ENCODE measurements around the gene C8G. TPM values are rescaled to one million over a fixed set of nuclear protein-coding genes. Genes with fewer than 3 reads are reported as not detected.

C8G gene
- total and polyA plus RNA-seq, 2 of the 4 experiments (the other 2 are of a cell fraction): 0.80 TPM; not detected in 1

GRCh38 chr9:136899196-136899595, 45.8 kb upstream of the C8G start:
- H2BK120ac ChIP-seq (ENCODE audit: low read depth, low read length): no peak overlapping the region
- H3K9ac ChIP-seq (ENCODE audit: low read depth, low read length): no peak overlapping the region
- no peak overlapping the region for H3K23ac ChIP-seq (ENCODE audit: low read depth, low read length)
- H4K8ac ChIP-seq (ENCODE audit: low read depth in 2 of 2, low read length in 2 of 2): no peak overlapping the region
- TF ChIP-seq POLR2A (IDR thresholded peaks at IDR 0.05; ENCODE audit: low read depth, low read length): no peak
- no peak for TF ChIP-seq CHD1 (IDR thresholded peaks at IDR 0.05; ENCODE audit: low read depth, low read length)
- TF ChIP-seq, protein P1, sequence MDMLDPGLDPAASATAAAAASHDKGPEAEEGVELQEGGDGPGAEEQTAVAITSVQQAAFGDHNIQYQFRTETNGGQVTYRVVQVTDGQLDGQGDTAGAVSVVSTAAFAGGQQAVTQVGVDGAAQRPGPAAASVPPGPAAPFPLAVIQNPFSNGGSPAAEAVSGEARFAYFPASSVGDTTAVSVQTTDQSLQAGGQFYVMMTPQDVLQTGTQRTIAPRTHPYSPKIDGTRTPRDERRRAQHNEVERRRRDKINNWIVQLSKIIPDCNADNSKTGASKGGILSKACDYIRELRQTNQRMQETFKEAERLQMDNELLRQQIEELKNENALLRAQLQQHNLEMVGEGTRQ (IDR thresholded peaks at IDR 0.05; ENCODE audit: low read depth, low read length): no peak
- TF ChIP-seq MAZ (IDR thresholded peaks at IDR 0.05; ENCODE audit: borderline replicate concordance, low read depth, low read length): no peak
- TF ChIP-seq, protein P2, sequence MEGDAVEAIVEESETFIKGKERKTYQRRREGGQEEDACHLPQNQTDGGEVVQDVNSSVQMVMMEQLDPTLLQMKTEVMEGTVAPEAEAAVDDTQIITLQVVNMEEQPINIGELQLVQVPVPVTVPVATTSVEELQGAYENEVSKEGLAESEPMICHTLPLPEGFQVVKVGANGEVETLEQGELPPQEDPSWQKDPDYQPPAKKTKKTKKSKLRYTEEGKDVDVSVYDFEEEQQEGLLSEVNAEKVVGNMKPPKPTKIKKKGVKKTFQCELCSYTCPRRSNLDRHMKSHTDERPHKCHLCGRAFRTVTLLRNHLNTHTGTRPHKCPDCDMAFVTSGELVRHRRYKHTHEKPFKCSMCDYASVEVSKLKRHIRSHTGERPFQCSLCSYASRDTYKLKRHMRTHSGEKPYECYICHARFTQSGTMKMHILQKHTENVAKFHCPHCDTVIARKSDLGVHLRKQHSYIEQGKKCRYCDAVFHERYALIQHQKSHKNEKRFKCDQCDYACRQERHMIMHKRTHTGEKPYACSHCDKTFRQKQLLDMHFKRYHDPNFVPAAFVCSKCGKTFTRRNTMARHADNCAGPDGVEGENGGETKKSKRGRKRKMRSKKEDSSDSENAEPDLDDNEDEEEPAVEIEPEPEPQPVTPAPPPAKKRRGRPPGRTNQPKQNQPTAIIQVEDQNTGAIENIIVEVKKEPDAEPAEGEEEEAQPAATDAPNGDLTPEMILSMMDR (conservative IDR thresholded peaks at IDR 0.05; ENCODE audit: low read depth, low read length): no peak
- TF ChIP-seq MXI1 (IDR thresholded peaks at IDR 0.05; ENCODE audit: borderline replicate concordance, low read depth, low read length): no peak
- peaks cover 16% of the 10 kb centered on the region for H3K36me3 ChIP-seq (ENCODE audit: control insufficient read depth, insufficient read depth, low read length)
- intact Hi-C loops (cut with micrococcal nuclease): no loop called here
- in situ Hi-C loops (cut with MboI; ENCODE audit: low sequenced_read_pairs): no loop called here
- H4K91ac ChIP-seq (ENCODE audit: insufficient read depth, low read depth, low read length): no peak overlapping the region
- dilution Hi-C loops (cut with HindIII; ENCODE audit: low sequenced_read_pairs, unreplicated experiment): no loop called here
- no peaks in the 10 kb centered on the region for H3K27me3 ChIP-seq (ENCODE audit: control insufficient read depth, insufficient read depth, low read length)
- H3K4me3 ChIP-seq (ENCODE audit: insufficient read depth, low read depth, low read length): no peak overlapping the region
- H3K56ac ChIP-seq (ENCODE audit: extremely low read depth, insufficient read depth, low read length): no peak overlapping the region
- BruUV-seq (replicated peaks): no TSS peak
- ATAC-seq (ENCODE audit: low read depth) (no peak), DNase-seq (no peak)
- ChIA-PET CTCF (interaction anchor here (0.6 kb wide), 1 partner anchor 424 kb away, joined by 3 read pairs; no protein-coding TSS in a partner anchor), POLR2A (ENCODE audit: unreplicated experiment) (no interaction called here)
- H3K27ac ChIP-seq (ENCODE audit: insufficient read depth, low read length): no peak overlapping the region
- H2BK5ac ChIP-seq (ENCODE audit: low read depth, low read length, poor library complexity, severe bottlenecking): no peak overlapping the region
- WGBS, 2 experiments (ENCODE audit: extremely low coverage in 2 of 2, insufficient read length in 1 of 2): 85% methylated on average over 9 of the region's 9 CpGs; no CpG with 5 or more reads in 1 of the 2 experiments
- H3K9me3 ChIP-seq (ENCODE audit: control insufficient read depth, insufficient read depth, low read length): no peaks in the 10 kb centered on the region
- peaks cover 4% of the 10 kb centered on the region for H4K20me1 ChIP-seq (ENCODE audit: insufficient read depth, low read length)
- H3K14ac ChIP-seq (replicated peaks; ENCODE audit: low read depth, low read length): no peak overlapping the region
- no peak overlapping the region for H2BK20ac ChIP-seq (ENCODE audit: low read depth, low read length)
- H2AK5ac ChIP-seq (ENCODE audit: low read depth, low read length): no peak overlapping the region
- no peak overlapping the region for H3K18ac ChIP-seq (ENCODE audit: low read depth, low read length)
- peaks cover 22 to 71% of the 10 kb centered on the region in 2 experiments for H3K79me1 ChIP-seq (ENCODE audit: low read depth in 1 of 2, low read length in 2 of 2)
- H3K9me1 ChIP-seq (ENCODE audit: insufficient read depth, low read length): peaks cover 14% of the 10 kb centered on the region; the same call in 1 of the 2 replicates
- no peak overlapping the region for H2AK9ac ChIP-seq (replicated peaks; ENCODE audit: low read depth, low read length, poor library complexity)
- no peak overlapping the region for H2BK15ac ChIP-seq (ENCODE audit: low read depth, low read length)
- no peak overlapping the region for H2AFZ ChIP-seq (replicated peaks; ENCODE audit: low read length, poor library complexity)
- H3K4me2 ChIP-seq (ENCODE audit: low read depth, low read length): no peak overlapping the region
- no peak overlapping the region for H4K5ac ChIP-seq (ENCODE audit: low read depth, low read length)
- no peak overlapping the region for H3K4ac ChIP-seq (ENCODE audit: low read depth, low read length)
- H3K4me1 ChIP-seq (ENCODE audit: control insufficient read depth, insufficient read depth, low read length): peaks cover 15% of the 10 kb centered on the region

All from IMR-90 (cell line).